B cell (primary cell): ENCODE data around the gene ACAT1. TPM values are rescaled to one million over a fixed set of nuclear protein-coding genes. Genes with fewer than 3 reads are reported as not detected.

ENCODE experiments used
- ATAC-seq: fragments of 200-7000 bp; cut with Tn5 transposase; one replicate; pipeline ENCODE4 v1.10.0; 2021; ENCODE audit warnings: low read depth, mild to moderate bottlenecking, moderate number of reproducible peaks, moderate library complexity
- CTCF ChIA-PET: fragments of 350-600 bp; sonication (Branson Sonifier 250); formaldehyde crosslinking; loops from one replicate; lab custom pipeline; 2021; ENCODE audit warnings: antibody characterized with exemption, inconsistent platforms; lab: Charles Lee
- POLR2A ChIA-PET: fragments of 350-600 bp; sonication (Branson Sonifier 250); formaldehyde crosslinking; loops from one replicate; lab custom pipeline; 2021; ENCODE audit warnings: antibody characterized with exemption; lab: Charles Lee
- DNase-seq: peaks from one replicate; pipeline ENCODE4 v3.0.0; 2013
- H2AFZ ChIP-seq: 2 replicates; pipeline ENCODE4 v1.6.1; 2012; ENCODE audit warnings: mild to moderate bottlenecking, low read depth, low read length; ENCODE audit not compliant: insufficient read depth, poor library complexity, severe bottlenecking
- H3K27ac ChIP-seq, 2 donors: 1 replicate in 1 of 2; 2 replicates in 1 of 2; pipeline ENCODE4 v1.5.1; 2012 to 2013; ENCODE audit warnings: low read length in 2 of 2, mild to moderate bottlenecking in 2 of 2, moderate library complexity in 1 of 2
- H3K27me3 ChIP-seq, 4 experiments: fragments of 200-600 bp in 1 of 4; sonication (generic) in 1 of 4; replicated peaks in 1 of 4; 1 replicate in 2 of 4; 2 replicates in 2 of 4; pipeline versions ENCODE4 v1.6.1 to v1.7.0; 2013 to 2016; ENCODE audit warnings: low read length in 3 of 4, mild to moderate bottlenecking in 2 of 4, mixed read lengths in 1 of 4, moderate library complexity in 1 of 4; ENCODE audit not compliant: insufficient read depth in 4 of 4, control insufficient read depth in 3 of 4; ENCODE audit errors: control extremely low read depth in 1 of 4
- H3K36me3 ChIP-seq, 2 experiments: replicated peaks in 1 of 2; 1 replicate in 1 of 2; 2 replicates in 1 of 2; pipeline versions ENCODE4 v1.6.1 to v1.7.1; 2013; ENCODE audit warnings: low read length in 1 of 2; ENCODE audit not compliant: insufficient read depth in 2 of 2, control insufficient read depth in 1 of 2; ENCODE audit errors: control extremely low read depth in 1 of 2, extremely low read depth in 1 of 2
- H3K4me1 ChIP-seq, 2 donors: fragments of 200-600 bp in 1 of 2; sonication (generic) in 1 of 2; 1 replicate in 1 of 2; 2 replicates in 1 of 2; pipeline versions ENCODE4 v1.5.1 to v1.6.1; 2013 to 2017; ENCODE audit warnings: low read length in 2 of 2; ENCODE audit not compliant: control insufficient read depth in 2 of 2, insufficient read depth in 2 of 2
- H3K4me2 ChIP-seq: replicated peaks from 2 replicates; pipeline ENCODE3; 2012; ENCODE audit warnings: mild to moderate bottlenecking, low read depth, low read length; ENCODE audit not compliant: poor library complexity, severe bottlenecking
- H3K4me3 ChIP-seq, 5 experiments: fragments of 200-600 bp in 1 of 5; sonication (generic) in 1 of 5; 1 replicate in 3 of 5; 2 replicates in 2 of 5; pipeline versions ENCODE4 v1.5.1 to v1.7.0; 2011 to 2016; ENCODE audit warnings: low read length in 4 of 5, mild to moderate bottlenecking in 4 of 5, low read depth in 2 of 5, control low read depth in 1 of 5, moderate library complexity in 1 of 5; ENCODE audit not compliant: insufficient read depth in 1 of 5; ENCODE audit errors: control extremely low read depth in 1 of 5, extremely low read depth in 1 of 5
- H3K79me2 ChIP-seq: fragments of 200-600 bp; sonication (generic); one replicate; pipeline ENCODE4 v1.6.0; 2016; ENCODE audit warnings: low read length; ENCODE audit not compliant: control insufficient read depth, insufficient read depth
- H3K9ac ChIP-seq: fragments of 200-600 bp; sonication (generic); 2 replicates; pipeline ENCODE4 v1.6.1; 2017; ENCODE audit warnings: mild to moderate bottlenecking, low read length, moderate library complexity
- H3K9me3 ChIP-seq, 3 donors: one replicate each; pipeline versions ENCODE4 v1.6.1 to v1.7.1; 2013; ENCODE audit warnings: low read length in 2 of 3; ENCODE audit not compliant: control insufficient read depth in 2 of 3, insufficient read depth in 1 of 3; ENCODE audit errors: control extremely low read depth in 1 of 3
- H4K20me1 ChIP-seq: 2 replicates; pipeline ENCODE4 v1.6.0; 2012; ENCODE audit warnings: mild to moderate bottlenecking, low read length; ENCODE audit not compliant: insufficient read depth, control insufficient read depth, poor library complexity, severe bottlenecking
- H3K27ac Mint-ChIP-seq: one replicate; pipeline ENCODE4 v1.8.0; 2021; ENCODE audit warnings: mixed read lengths
- H3K27me3 Mint-ChIP-seq: one replicate; pipeline ENCODE4 v1.8.0; 2021; ENCODE audit warnings: mixed read lengths
- H3K4me1 Mint-ChIP-seq: one replicate; pipeline ENCODE4 v1.8.0; 2021; ENCODE audit warnings: mixed read lengths
- H3K4me3 Mint-ChIP-seq: one replicate; pipeline ENCODE4 v1.8.0; 2021; ENCODE audit warnings: mixed read lengths
- H3K9me3 Mint-ChIP-seq: one replicate; pipeline ENCODE4 v1.8.0; 2022; ENCODE audit warnings: mixed read lengths; ENCODE audit not compliant: insufficient read depth
- CTCF ChIP-seq: fragments of 200-600 bp; IDR thresholded peaks from one replicate; pipeline ENCODE4 v1.8.0; 2022; ENCODE audit warnings: antibody characterized with exemption, mild to moderate bottlenecking
- EZH2 ChIP-seq: IDR thresholded peaks from 2 replicates; pipeline ENCODE4 v1.6.1; 2012; ENCODE audit warnings: borderline replicate concordance, low read depth, mild to moderate bottlenecking, moderate library complexity, low read length; ENCODE audit not compliant: insufficient read depth, poor library complexity, severe bottlenecking
- WGBS: methylation state at CpG from one replicate; pipeline ENCODE4 v1.1.5; 2013; ENCODE audit warnings: missing lambda C conversion rate; ENCODE audit not compliant: insufficient coverage; 5-methylcytosine and 5-hydroxymethylcytosine counted together
- intact Hi-C: fragments of 100-400 bp; cut with micrococcal nuclease; formaldehyde crosslinking; loops from one replicate; pipeline ENCODE4 v1.10.0; 2022
- polyA plus RNA-seq: library from polyadenylated mRNA; depleted of rRNA; stranded (reverse); fragments of >200 nt; gene quantifications from 2 replicates; pipeline ENCODE4 v1.2.3, GENCODE V29; 2012
- total RNA-seq, 2 donors: library from RNA; stranded (reverse); fragments of 120-200 nt in 1 of 2; gene quantifications; 1 replicate in 1 of 2; 2 replicates in 1 of 2; pipeline versions ENCODE4 v1.2.3 to v1.2.4, GENCODE V29; 2013 to 2022

ACAT1 gene
- total and polyA plus RNA-seq, 2 donors (not counting 1 experiment from before 2014, with no cell fraction given) = 7.5 to 32.9 TPM

GRCh38 chr11:108122166-108122628 lies 830 bp downstream of the ACAT1 start:
- Histone ChIP-seq H3K4me2 (peak overlapping the region; percentile 78), H3K79me2 (peaks cover 53% of the 10 kb centered on the region), H3K4me3 (peak overlapping the region; percentile 60 to 93 (median 86)), H4K20me1 (no peaks in the 10 kb centered on the region), H3K9ac (peak overlapping the region; percentile 82), H3K27me3 (no peaks in the 10 kb centered on the region), H2AFZ (peak overlapping the region; percentile 97), H3K36me3 (no peaks in the 10 kb centered on the region), H3K27ac (no peak overlapping the region), H3K9me3 (no peaks in the 10 kb centered on the region), H3K4me1 (peaks cover 17 to 26% of the 10 kb centered on the region in 2 donors)
- DNase-seq (peak; percentile 10), ATAC-seq (no peak)
- no peaks in the 10 kb centered on the region for H3K9me3 Mint-ChIP-seq
- H3K27ac Mint-ChIP-seq = peak overlapping the region; percentile 4
- intact Hi-C loops = loop anchor here (5.0 to 10.0 kb wide), 4 partner anchors 40 to 665 kb away; partner anchors contain the start of genes CWF19L2 and POGLUT3
- peak overlapping the region; percentile 92 for H3K4me3 Mint-ChIP-seq
- CTCF ChIA-PET = interaction anchor here (0.7 to 1.2 kb wide), 2 partner anchors 11 to 101 kb away, joined by 3 read pairs; partner anchors contain the start of genes ATM and NPAT
- H3K27me3 Mint-ChIP-seq = no peaks in the 10 kb centered on the region
- H3K4me1 Mint-ChIP-seq = peaks cover 34% of the 10 kb centered on the region
- POLR2A ChIA-PET = interaction anchor here (0.6 kb wide), 2 partner anchors 10 to 22 kb away, joined by 6 to 10 read pairs; no protein-coding TSS in a partner anchor
- TF ChIP-seq EZH2 (no peak), CTCF (no peak)
- 97% methylated on average over 9 of the region's 9 CpGs for WGBS

DNA sequence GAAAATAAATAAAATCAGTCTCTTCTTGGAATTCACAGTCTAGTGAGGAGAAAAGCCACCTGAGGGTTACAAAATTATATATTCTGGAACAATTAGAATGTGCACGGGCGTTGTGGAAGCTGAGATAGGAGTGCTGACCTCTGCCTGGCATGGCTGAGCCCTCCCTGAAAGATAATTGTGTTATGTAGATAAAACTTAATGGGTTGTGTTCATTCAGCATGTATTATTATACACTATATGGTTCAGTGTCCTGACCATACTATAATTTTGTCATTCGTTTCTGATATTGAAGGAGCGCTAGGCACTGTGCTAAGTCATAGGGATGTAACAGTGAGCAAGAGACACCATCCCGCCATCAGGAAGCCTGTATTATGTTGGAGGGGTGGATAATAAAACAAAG lies 3.7 kb downstream of the ACAT1 start:
- no peaks in the 10 kb centered on the region for H3K9me3 ChIP-seq
- no peak for ATAC-seq
- no CpG with 5 or more reads among the region's 5 CpGs for WGBS
- H3K9me3 Mint-ChIP-seq = no peaks in the 10 kb centered on the region
- no peaks in the 10 kb centered on the region for H3K27me3 Mint-ChIP-seq
- CTCF ChIA-PET = interaction anchor here (0.6 kb wide), 1 partner anchor 10 kb away, joined by 6 read pairs; no protein-coding TSS in a partner anchor
- H3K4me1 ChIP-seq = peaks cover 17 to 26% of the 10 kb centered on the region in 2 donors
- H4K20me1 ChIP-seq = no peaks in the 10 kb centered on the region
- no peak overlapping the region for H3K4me2 ChIP-seq
- no peak overlapping the region for H3K27ac ChIP-seq
- TF ChIP-seq EZH2 = no peak
- no peak for TF ChIP-seq CTCF
- no peak overlapping the region for H3K4me3 Mint-ChIP-seq
- POLR2A ChIA-PET = interaction anchor here (0.5 kb wide), 1 partner anchor 117 kb away, joined by 3 read pairs; no protein-coding TSS in a partner anchor
- no peaks in the 10 kb centered on the region for H3K27me3 ChIP-seq
- H3K79me2 ChIP-seq = peaks cover 57% of the 10 kb centered on the region
- intact Hi-C loops = loop anchor here (10.0 kb wide), 1 partner anchor 370 kb away; the partner anchor contains the start of gene POGLUT3
- no peak overlapping the region for H3K27ac Mint-ChIP-seq
- no peak for DNase-seq
- H3K36me3 ChIP-seq = no peaks in the 10 kb centered on the region
- H2AFZ ChIP-seq = no peak overlapping the region
- H3K9ac ChIP-seq = no peak overlapping the region
- H3K4me1 Mint-ChIP-seq = peaks cover 34% of the 10 kb centered on the region
- no peak overlapping the region for H3K4me3 ChIP-seq
